GM10248 (cell line): Measurements from ENCODE around the gene CPOX.
"Not testable (repeated sequence)": the region's sequence is repeated elsewhere in the genome, so short reads cannot be mapped to it uniquely, and the experiment has no call there.

Experiments used
- CTCF ChIA-PET: fragments of 300-600 bp; sonication (Branson Sonifier 250); formaldehyde crosslinking; extraction: SDS; loops from one replicate; lab custom pipeline; 2021; ENCODE audit warnings: antibody characterized with exemption; lab: Yijun Ruan, JAX
- POLR2A ChIA-PET: fragments of 350-650 bp; sonication (Branson Sonifier 250); formaldehyde crosslinking; extraction: SDS; loops from one replicate; lab custom pipeline; 2020; ENCODE audit warnings: antibody characterized with exemption; lab: Yijun Ruan, JAX
- DNase-seq: peaks from one replicate; pipeline ENCODE4 v3.0.0; 2012; ENCODE audit errors: extremely low spot score
- CTCF ChIP-seq: IDR thresholded peaks from 2 replicates; pipeline ENCODE4 v1.5.1; 2012; ENCODE audit warnings: mild to moderate bottlenecking, low read depth; ENCODE audit errors: extremely low read depth, missing control alignments, control extremely low read depth

The CPOX gene

DNA sequence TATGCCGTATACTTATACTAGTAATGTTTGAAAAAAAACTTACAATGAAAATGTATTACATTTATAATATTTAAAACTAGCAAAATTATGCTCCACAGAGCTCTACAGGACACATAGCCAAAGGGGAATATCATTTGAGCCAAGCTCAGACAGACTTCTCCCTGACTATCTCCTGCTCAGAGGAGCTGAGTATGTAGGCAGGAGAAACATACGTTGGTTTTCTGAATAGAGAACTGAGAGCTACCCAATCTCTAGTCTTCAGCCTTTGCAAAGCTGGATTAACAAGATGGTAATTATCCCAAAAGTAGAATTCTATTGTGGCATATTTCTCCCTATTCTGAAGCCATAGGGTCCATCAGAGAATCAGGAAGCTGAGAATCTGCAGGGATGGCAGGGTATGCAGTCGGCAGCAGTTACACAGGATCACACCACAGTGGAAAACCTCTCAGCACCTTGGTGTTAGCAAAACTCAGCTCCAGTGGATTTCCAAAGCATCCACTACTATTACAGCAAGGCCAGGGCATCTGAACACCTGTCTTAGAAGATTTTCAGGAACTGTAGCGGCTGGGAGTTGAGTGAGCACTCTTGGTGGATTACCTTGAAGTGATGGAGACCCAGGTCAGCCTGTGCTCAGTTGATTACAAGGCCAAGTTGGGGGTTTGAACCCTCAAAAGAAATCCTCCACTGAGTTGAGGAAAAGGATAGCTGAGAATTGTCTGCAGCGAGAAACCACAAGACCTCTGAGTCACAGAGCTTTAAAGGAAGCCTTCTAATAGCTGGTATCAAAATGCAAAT lies 31.5 kb downstream of the CPOX start:
- POLR2A ChIA-PET = interaction anchor here (1.6 to 6.9 kb wide), 3 partner anchors 10 to 29 kb away, joined by 8 to 52 read pairs (median 8); no protein-coding TSS in a partner anchor
- DNase-seq = no peak
- TF ChIP-seq CTCF = no peak
- CTCF ChIA-PET = interaction anchor here (0.6 to 5.3 kb wide), 8 partner anchors 9 to 40 kb away, joined by 3 to 34 read pairs (median 8); partner anchors contain the start of genes CPOX and GPR15

DNA sequence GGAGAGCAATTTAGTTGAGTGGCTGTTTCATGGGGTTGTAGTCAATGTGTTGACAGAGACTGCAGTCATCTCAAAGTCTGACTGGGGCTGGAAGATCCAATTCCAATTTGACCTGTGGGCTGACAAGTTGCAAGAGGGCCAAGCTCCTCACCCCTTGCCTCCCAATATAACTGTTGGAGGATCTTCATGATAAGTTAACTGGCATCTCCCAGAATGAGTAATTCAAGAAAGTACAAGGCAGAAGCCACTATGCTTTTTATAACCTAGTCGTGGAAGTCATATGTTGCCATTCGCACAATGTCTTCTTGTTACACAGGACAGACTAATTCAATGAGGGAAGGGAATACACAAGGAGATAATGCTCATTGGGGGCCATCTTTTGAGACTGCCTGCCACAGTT lies 32.5 kb downstream of the CPOX start:
- no peak for DNase-seq
- POLR2A ChIA-PET = interaction anchor here (1.0 to 6.9 kb wide), 4 partner anchors 9 to 28 kb away, joined by 3 to 52 read pairs (median 6); no protein-coding TSS in a partner anchor
- TF ChIP-seq CTCF = no peak
- CTCF ChIA-PET = interaction anchor here (1.8 to 2.5 kb wide), 4 partner anchors 11 to 28 kb away, joined by 5 to 12 read pairs (median 8); partner anchors contain the start of gene GPR15

DNA sequence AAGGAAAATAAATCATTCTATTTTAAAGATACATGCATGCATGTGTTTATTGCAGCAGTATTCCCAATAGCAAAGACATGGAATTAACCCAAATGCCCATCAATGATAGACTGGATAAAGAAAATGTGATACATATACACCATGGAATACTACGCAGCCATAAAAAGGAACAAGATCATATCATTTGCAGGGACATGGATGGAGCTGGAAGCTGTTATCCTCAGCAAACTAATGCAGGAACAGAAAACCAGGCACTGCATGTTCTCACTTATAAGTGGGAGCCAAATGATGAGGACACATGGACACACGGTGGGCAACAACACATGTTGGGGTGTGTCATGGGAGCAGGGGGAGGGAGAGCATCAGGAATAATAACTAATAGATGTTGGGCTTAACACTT lies 33.6 kb downstream of the CPOX start:
- CTCF ChIA-PET = interaction anchor here (1.6 to 2.1 kb wide), 2 partner anchors 14 to 23 kb away, joined by 5 to 7 read pairs; no protein-coding TSS in a partner anchor
- POLR2A ChIA-PET, DNase-seq: not testable (repeated sequence)

- TF ChIP-seq CTCF = no peak
- DNase-seq = no peak
- CTCF ChIA-PET = interaction anchor here (0.9 to 3.2 kb wide), 7 partner anchors 12 to 43 kb away, joined by 3 to 13 read pairs (median 5); partner anchors contain the start of gene CLDND1
- POLR2A ChIA-PET = interaction anchor here (1.0 to 4.8 kb wide), 3 partner anchors 6 to 26 kb away, joined by 4 to 43 read pairs (median 19); partner anchors contain the start of gene GPR15
These were observed 35.1 kb downstream of the CPOX start for GRCh38 chr3:98558100-98558827.

DNA sequence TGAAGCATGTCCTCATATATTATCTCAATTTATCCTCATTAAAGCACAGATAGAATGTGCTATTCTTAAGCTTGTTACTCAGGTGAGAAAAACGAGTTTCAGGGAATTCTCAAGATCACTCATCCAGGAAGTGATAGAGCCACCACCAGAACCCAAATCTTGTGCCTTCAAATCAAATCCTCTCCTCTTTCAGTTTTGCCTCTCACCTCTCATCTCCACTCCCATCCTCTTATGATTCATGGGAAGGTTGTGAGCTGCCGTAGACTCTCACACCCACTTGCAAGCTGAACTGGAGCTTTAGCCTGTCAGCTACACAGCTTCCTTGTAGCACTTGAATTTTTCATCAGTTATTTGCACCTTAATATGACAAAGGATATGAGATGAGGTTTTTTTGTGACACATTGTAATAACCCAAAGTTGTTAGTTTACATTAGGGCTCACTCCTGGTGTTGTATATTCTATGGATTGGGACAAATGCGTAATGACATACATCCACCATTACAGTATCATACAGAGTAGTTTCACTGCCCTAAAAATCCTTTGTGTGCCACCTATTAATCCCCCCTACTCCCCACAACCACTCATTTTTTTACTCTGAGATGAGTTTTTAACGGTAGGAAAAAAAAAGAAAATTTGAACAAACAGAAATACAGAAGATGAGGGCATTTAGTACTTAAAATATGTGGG lies 35.9 kb downstream of the CPOX start:
- ChIA-PET POLR2A (interaction anchor here (0.8 to 4.8 kb wide), 5 partner anchors 7 to 35 kb away, joined by 3 to 43 read pairs (median 6); partner anchors contain the start of genes CLDND1 and GPR15), CTCF (interaction anchor here (0.9 to 3.2 kb wide), 8 partner anchors 8 to 44 kb away, joined by 3 to 14 read pairs (median 7); partner anchors contain the start of gene CLDND1)
- TF ChIP-seq CTCF = no peak
- DNase-seq = no peak
